Adrenal gland (tissue), 5 donors: ENCODE measurements around the gene CACYBP.

ENCODE experiments used
- CTCF ChIP-seq, 6 experiments: fragments of 450-650 bp in 4 of 6; fragments of 200-600 bp in 2 of 6; sonication (generic) in 1 of 6; IDR thresholded peaks; 1 replicate in 5 of 6; 2 replicates in 1 of 6; pipeline versions ENCODE4 v1.5.1 to v1.8.0; 2016 to 2021; ENCODE audit warnings: antibody characterized with exemption in 6 of 6, mild to moderate bottlenecking in 2 of 6, moderate library complexity in 1 of 6
- POLR2A ChIP-seq, 2 donors: fragments of 450-650 bp; IDR thresholded peaks; one replicate each; pipeline ENCODE4 v1.6.1; 2017; ENCODE audit warnings: antibody characterized with exemption in 2 of 2, mild to moderate bottlenecking in 2 of 2, moderate library complexity in 1 of 2
- donor health status: DM: no; HTN: no; CAD: no.

- TF ChIP-seq CTCF (IDR thresholded peaks at IDR 0.05), result no peak
- no peak for TF ChIP-seq POLR2A (IDR thresholded peaks at IDR 0.05)
These were observed 8.3 kb upstream of the CACYBP start for GRCh38 chr1:174991473-174991872.
